Esophagus squamous epithelium (tissue), 4 donors: Measurements from ENCODE around the gene CCND2.

Experiments
- POLR2A ChIP-seq, 4 donors: fragments of 450-650 bp; IDR thresholded peaks; one replicate each; pipeline ENCODE4 v1.6.1; 2017; ENCODE audit warnings: antibody characterized with exemption in 4 of 4, mild to moderate bottlenecking in 4 of 4, moderate library complexity in 3 of 4
- TF ChIP-seq, protein P1 (sequence below), 6 experiments: fragments of 450-650 bp in 4 of 6; fragments of 200-600 bp in 2 of 6; sonication (generic) in 2 of 6; IDR thresholded peaks; one replicate each; pipeline ENCODE4 v1.5.1; 2016 to 2019; ENCODE audit warnings: antibody characterized with exemption in 6 of 6, mild to moderate bottlenecking in 4 of 6, moderate library complexity in 4 of 6

DNA sequence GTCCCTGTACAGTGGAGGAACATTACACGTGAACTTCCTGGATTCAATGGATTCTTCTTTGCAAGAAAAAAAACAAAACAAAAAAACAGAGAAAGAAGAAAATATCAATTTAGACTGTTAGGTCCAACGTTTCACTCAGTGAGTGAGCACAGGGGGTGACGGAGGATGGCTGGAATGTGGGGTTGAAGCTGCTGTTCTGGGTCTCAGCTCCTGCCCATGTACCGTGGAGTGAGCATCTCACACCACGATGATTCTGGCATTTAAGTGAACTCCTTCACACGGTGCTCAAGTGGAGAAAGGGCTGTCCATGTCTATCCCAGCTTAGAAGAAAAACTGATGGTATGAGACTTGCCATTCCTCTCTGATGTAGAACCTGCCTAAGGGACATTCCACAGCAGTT lies 23.2 kb downstream of the CCND2 start:
- TF ChIP-seq, protein P1, sequence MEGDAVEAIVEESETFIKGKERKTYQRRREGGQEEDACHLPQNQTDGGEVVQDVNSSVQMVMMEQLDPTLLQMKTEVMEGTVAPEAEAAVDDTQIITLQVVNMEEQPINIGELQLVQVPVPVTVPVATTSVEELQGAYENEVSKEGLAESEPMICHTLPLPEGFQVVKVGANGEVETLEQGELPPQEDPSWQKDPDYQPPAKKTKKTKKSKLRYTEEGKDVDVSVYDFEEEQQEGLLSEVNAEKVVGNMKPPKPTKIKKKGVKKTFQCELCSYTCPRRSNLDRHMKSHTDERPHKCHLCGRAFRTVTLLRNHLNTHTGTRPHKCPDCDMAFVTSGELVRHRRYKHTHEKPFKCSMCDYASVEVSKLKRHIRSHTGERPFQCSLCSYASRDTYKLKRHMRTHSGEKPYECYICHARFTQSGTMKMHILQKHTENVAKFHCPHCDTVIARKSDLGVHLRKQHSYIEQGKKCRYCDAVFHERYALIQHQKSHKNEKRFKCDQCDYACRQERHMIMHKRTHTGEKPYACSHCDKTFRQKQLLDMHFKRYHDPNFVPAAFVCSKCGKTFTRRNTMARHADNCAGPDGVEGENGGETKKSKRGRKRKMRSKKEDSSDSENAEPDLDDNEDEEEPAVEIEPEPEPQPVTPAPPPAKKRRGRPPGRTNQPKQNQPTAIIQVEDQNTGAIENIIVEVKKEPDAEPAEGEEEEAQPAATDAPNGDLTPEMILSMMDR (IDR thresholded peaks at IDR 0.05), result no peak
- no peak for TF ChIP-seq POLR2A (IDR thresholded peaks at IDR 0.05)
